Left ventricle myocardium inferior (tissue), 1 donor: Measurements from ENCODE around the gene OPN3. TPM values are rescaled to one million over a fixed set of nuclear protein-coding genes. Genes with fewer than 3 reads are reported as not detected.

Experiments
- DNase-seq: peaks from one replicate; pipeline ENCODE4 v3.0.0-alpha.2; 2020
- H3K27ac ChIP-seq: fragments of 200-600 bp; replicated peaks from 2 replicates; pipeline ENCODE4 v1.8.0; 2021
- H3K27me3 ChIP-seq: fragments of 200-600 bp; 2 replicates; pipeline ENCODE4 v1.8.0; 2021; ENCODE audit warnings: low read depth
- H3K36me3 ChIP-seq: fragments of 200-600 bp; 2 replicates; pipeline ENCODE4 v1.8.0; 2021
- H3K4me1 ChIP-seq: fragments of 200-600 bp; 2 replicates; pipeline ENCODE4 v1.8.0; 2021
- H3K4me3 ChIP-seq: fragments of 200-600 bp; 2 replicates; pipeline ENCODE4 v1.8.0; 2021; ENCODE audit warnings: mild to moderate bottlenecking, moderate library complexity
- H3K9me3 ChIP-seq: fragments of 200-600 bp; replicated peaks from 2 replicates; pipeline ENCODE4 v1.8.0; 2021
- intact Hi-C: fragments of 100-400 bp; cut with micrococcal nuclease; formaldehyde crosslinking; loops from one replicate; pipeline ENCODE4 v1.11.0; 2022
- total RNA-seq: library from RNA; stranded (reverse); fragmentation: NEBNext Ultra II Directional; extraction: Animal tissue kit (Norgen Biotek cat#: 25700); gene quantifications from one replicate; pipeline ENCODE4 v1.2.1, GENCODE V29; 2021
- TF ChIP-seq, protein P1 (sequence below): fragments of 200-600 bp; IDR thresholded peaks from 2 replicates; pipeline ENCODE4 v1.8.0; 2021; ENCODE audit warnings: antibody characterized with exemption, mild to moderate bottlenecking, borderline replicate concordance
- donor health status: DM: no; HTN: yes; CAD: no; lungs with severe emphysema.

The OPN3 gene
- total RNA-seq, 1 donor from 2014 or later = 6.1 TPM

DNA sequence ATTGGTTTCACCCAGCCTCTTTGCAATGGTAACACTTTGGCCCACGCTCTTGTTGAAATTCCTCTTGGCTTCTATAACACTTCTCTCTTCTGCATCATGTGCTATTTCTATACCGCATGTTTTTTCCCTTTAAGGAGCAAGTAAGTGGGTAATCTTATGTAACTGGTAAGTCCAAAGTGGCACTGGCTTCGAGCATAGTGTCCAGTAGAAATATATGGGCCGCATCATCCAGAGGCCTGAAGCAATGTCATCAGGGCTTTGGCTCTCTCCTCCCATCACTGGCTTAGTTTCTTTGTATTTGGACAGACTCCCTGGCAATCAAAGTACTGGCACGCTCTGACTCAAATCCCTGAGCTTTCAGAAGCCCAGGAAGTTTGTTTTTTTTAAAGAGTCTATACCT is 17.5 kb downstream of the OPN3 start:
- Histone ChIP-seq H3K9me3 (no peaks in the 10 kb centered on the region), H3K4me1 (no peaks in the 10 kb centered on the region), H3K27me3 (no peaks in the 10 kb centered on the region), H3K27ac (no peak overlapping the region), H3K4me3 (no peak overlapping the region), H3K36me3 (no peaks in the 10 kb centered on the region)
- no peak for DNase-seq
- TF ChIP-seq, protein P1, sequence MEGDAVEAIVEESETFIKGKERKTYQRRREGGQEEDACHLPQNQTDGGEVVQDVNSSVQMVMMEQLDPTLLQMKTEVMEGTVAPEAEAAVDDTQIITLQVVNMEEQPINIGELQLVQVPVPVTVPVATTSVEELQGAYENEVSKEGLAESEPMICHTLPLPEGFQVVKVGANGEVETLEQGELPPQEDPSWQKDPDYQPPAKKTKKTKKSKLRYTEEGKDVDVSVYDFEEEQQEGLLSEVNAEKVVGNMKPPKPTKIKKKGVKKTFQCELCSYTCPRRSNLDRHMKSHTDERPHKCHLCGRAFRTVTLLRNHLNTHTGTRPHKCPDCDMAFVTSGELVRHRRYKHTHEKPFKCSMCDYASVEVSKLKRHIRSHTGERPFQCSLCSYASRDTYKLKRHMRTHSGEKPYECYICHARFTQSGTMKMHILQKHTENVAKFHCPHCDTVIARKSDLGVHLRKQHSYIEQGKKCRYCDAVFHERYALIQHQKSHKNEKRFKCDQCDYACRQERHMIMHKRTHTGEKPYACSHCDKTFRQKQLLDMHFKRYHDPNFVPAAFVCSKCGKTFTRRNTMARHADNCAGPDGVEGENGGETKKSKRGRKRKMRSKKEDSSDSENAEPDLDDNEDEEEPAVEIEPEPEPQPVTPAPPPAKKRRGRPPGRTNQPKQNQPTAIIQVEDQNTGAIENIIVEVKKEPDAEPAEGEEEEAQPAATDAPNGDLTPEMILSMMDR = no peak
- intact Hi-C loops = loop anchor here (10.0 kb wide), 1 partner anchor 88 kb away; the partner anchor contains the start of gene KMO

DNA sequence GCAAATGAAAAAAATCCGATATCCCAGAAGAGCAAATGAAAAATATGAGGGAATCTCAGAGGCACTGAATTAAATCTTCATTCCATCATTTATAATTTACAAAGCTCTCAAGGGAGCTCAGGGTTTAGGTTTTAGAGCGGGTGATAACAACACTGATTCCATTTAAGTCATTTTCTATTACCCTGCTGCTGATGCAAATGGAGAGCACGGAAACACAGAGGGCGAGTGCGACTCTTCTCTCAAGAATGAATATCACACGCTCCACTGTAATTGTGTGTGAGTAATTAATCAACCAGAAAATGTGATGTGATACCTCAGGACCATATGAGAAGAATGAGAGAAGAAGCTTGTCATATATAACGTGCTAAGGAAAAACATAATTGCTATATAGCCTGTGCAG is 22.7 kb downstream of the OPN3 start:
- intact Hi-C loops = no loop called here
- TF ChIP-seq, protein P1 = no peak

GRCh38 chr1:241615043-241615974 is 24.9 kb downstream of the OPN3 start:
- no peaks in the 10 kb centered on the region for H3K36me3 ChIP-seq
- no peaks in the 10 kb centered on the region for H3K27me3 ChIP-seq
- no peak overlapping the region for H3K4me3 ChIP-seq
- DNase-seq = no peak
- H3K9me3 ChIP-seq = no peaks in the 10 kb centered on the region
- TF ChIP-seq, protein P1 = no peak
- intact Hi-C loops = no loop called here
- H3K4me1 ChIP-seq = peaks cover 1% of the 10 kb centered on the region
- no peak overlapping the region for H3K27ac ChIP-seq

More for the DNA sequence above, 22.7 kb downstream of the OPN3 start:
- Histone ChIP-seq H3K27ac (no peak overlapping the region), H3K9me3 (no peaks in the 10 kb centered on the region), H3K4me1 (no peaks in the 10 kb centered on the region), H3K27me3 (no peaks in the 10 kb centered on the region), H3K4me3 (no peak overlapping the region), H3K36me3 (no peaks in the 10 kb centered on the region)
- DNase-seq = no peak

DNA sequence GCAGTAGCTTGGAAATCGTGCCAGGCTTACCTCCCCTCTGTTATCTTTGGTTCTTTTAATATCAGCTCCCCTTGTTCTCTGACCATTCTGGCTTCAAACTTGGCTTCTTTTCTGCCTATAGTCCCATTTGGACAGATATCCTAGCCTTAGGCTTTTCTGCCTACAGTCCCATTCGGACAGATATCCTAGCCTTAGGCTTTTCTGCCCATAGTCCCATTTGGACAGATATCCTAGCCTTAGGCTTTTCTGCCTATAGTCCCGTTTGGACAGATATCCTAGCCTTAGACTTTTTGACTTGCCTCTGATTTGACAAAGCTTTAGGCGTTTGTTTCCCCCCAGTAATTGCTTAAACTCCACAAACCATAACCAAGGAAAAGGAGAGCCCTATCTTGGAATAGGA is 25.6 kb downstream of the OPN3 start:
- intact Hi-C loops = no loop called here
- no peak overlapping the region for H3K27ac ChIP-seq
- TF ChIP-seq, protein P1 = no peak
- no peaks in the 10 kb centered on the region for H3K9me3 ChIP-seq
- no peak overlapping the region for H3K4me3 ChIP-seq
- H3K36me3 ChIP-seq = no peaks in the 10 kb centered on the region
- H3K27me3 ChIP-seq = no peaks in the 10 kb centered on the region
- H3K4me1 ChIP-seq = peaks cover 4% of the 10 kb centered on the region
- DNase-seq = no peak

DNA sequence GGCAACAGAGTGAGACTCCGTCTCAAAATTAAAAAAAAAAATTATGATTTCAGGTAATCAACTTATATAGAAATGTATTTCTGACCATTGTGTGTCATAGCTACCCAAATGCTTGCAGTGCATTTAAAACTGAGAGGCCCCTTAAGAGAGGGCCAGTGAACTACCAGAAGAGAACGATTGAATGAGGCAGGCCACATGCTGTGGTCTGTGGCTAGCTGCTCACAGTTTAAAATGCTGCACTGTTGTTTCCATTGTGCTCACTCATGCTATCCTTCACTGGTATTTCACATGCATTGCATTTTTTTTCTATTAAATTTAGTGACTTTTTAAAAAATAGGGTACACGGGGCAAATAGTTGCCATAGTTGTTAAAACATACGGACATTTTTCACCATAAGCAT is 26.0 kb downstream of the OPN3 start:
- Histone ChIP-seq H3K36me3 (no peaks in the 10 kb centered on the region), H3K27me3 (no peaks in the 10 kb centered on the region), H3K4me1 (peaks cover 4% of the 10 kb centered on the region), H3K9me3 (no peaks in the 10 kb centered on the region), H3K27ac (no peak overlapping the region), H3K4me3 (no peak overlapping the region)
- no peak for DNase-seq
- TF ChIP-seq, protein P1 = no peak
- intact Hi-C loops = no loop called here
